Limb (tissue), 2 donors: ENCODE measurements around the gene OGA.

Source experiments
- DNase-seq, 2 donors: peaks; one replicate each; pipeline ENCODE4 v3.0.0-alpha.2; 2016; ENCODE audit errors: extremely low spot score in 2 of 2

Gene OGA

GRCh38 chr10:101761226-101761625 is 57.0 kb downstream of the OGA start:
- no peak for DNase-seq

GRCh38 chr10:101760510-101760909 is 57.7 kb downstream of the OGA start:
- no peak for DNase-seq

- DNase-seq = no peak
Observed at GRCh38 chr10:101759309-101760247, 58.7 kb downstream of the OGA start.

GRCh38 chr10:101758858-101759257 is 59.4 kb downstream of the OGA start:
- no peak for DNase-seq

GRCh38 chr10:101752241-101752640 is 66.0 kb downstream of the OGA start:
- DNase-seq = no peak

GRCh38 chr10:101749047-101750016 is 68.9 kb downstream of the OGA start:
- no peak for DNase-seq

- no peak for DNase-seq
Observed at GRCh38 chr10:101748496-101748895, 69.7 kb downstream of the OGA start.

GRCh38 chr10:101745074-101745696 is 73.1 kb downstream of the OGA start:
- DNase-seq = no peak

GRCh38 chr10:101744267-101744666 is 74.0 kb downstream of the OGA start:
- no peak for DNase-seq

GRCh38 chr10:101741938-101742337 is 76.3 kb downstream of the OGA start:
- no peak for DNase-seq

- no peak for DNase-seq
Observed at GRCh38 chr10:101736666-101737065, 81.6 kb downstream of the OGA start.
